AG04449 (cell line): ENCODE measurements around the gene MBTPS1.

Experiments used
- CTCF ChIA-PET: fragments of 350-600 bp; formaldehyde crosslinking; extraction: SDS; loops from one replicate; lab custom pipeline; 2021; ENCODE audit warnings: antibody characterized with exemption; lab: Yijun Ruan, JAX
- POLR2A ChIA-PET: fragments of 400-600, 350-600 bp; formaldehyde crosslinking; extraction: SDS; loops from one replicate; lab custom pipeline; 2020; ENCODE audit warnings: antibody characterized with exemption, inconsistent platforms; lab: Yijun Ruan, JAX
- DNase-seq: peaks from one replicate; pipeline ENCODE4 v3.0.0-alpha.2; 2010; ENCODE audit warnings: low read depth, low spot score
- H3K4me3 ChIP-seq: 2 replicates; pipeline ENCODE4 v1.5.1; 2011; ENCODE audit warnings: low read depth, mild to moderate bottlenecking, control low read depth, low read length
- CTCF ChIP-seq: IDR thresholded peaks from one replicate; pipeline ENCODE4 v1.5.1; 2011; ENCODE audit warnings: mild to moderate bottlenecking, moderate library complexity, low read length, control low read depth, inconsistent platforms; ENCODE audit not compliant: insufficient read depth; ENCODE audit errors: missing control alignments

MBTPS1 gene

GRCh38 chr16:84068041-84068440 lies 48.7 kb downstream of the MBTPS1 start:
- ChIA-PET CTCF (interaction anchor here (1.9 to 20.0 kb wide), 7 partner anchors 12 to 139 kb away, joined by 5 to 662 read pairs (median 93); partner anchors contain the start of gene OSGIN1), POLR2A (no interaction called here)
- H3K4me3 ChIP-seq: no peak overlapping the region
- no peak for DNase-seq
- TF ChIP-seq CTCF: no peak

GRCh38 chr16:84067640-84068039 lies 49.1 kb downstream of the MBTPS1 start:
- DNase-seq: no peak
- TF ChIP-seq CTCF: no peak
- ChIA-PET POLR2A (no interaction called here), CTCF (interaction anchor here (5.1 to 20.0 kb wide), 6 partner anchors 12 to 139 kb away, joined by 39 to 662 read pairs (median 134); partner anchors contain the start of gene OSGIN1)
- no peak overlapping the region for H3K4me3 ChIP-seq

- POLR2A ChIA-PET: interaction anchor here (0.6 kb wide), 1 partner anchor 108 kb away, joined by 3 read pairs; no protein-coding TSS in a partner anchor
- no peak for DNase-seq
These were observed 51.1 kb downstream of the MBTPS1 start for GRCh38 chr16:84065536-84066132.

GRCh38 chr16:84063980-84064379 lies 52.8 kb downstream of the MBTPS1 start:
- POLR2A ChIA-PET: no interaction called here
- CTCF ChIA-PET: interaction anchor here (0.8 to 20.0 kb wide), 20 partner anchors 8 to 236 kb away, joined by 3 to 662 read pairs (median 10); partner anchors contain the start of genes MBTPS1 and OSGIN1
- H3K4me3 ChIP-seq: no peak overlapping the region
- no peak for TF ChIP-seq CTCF
- no peak for DNase-seq

More at GRCh38 chr16:84065536-84066132, 51.1 kb downstream of the MBTPS1 start:
- H3K4me3 ChIP-seq: no peak overlapping the region
- CTCF ChIA-PET: interaction anchor here (0.6 to 20.0 kb wide), 59 partner anchors 9 to 433 kb away, joined by 3 to 662 read pairs (median 4); partner anchors contain the start of genes DNAAF1, HSDL1, MBTPS1 and OSGIN1
- TF ChIP-seq CTCF: peak; percentile 77

GRCh38 chr16:84062734-84063640 lies 53.8 kb downstream of the MBTPS1 start:
- POLR2A ChIA-PET: no interaction called here
- TF ChIP-seq CTCF: peak; percentile 95
- H3K4me3 ChIP-seq: no peak overlapping the region
- DNase-seq: no peak
- CTCF ChIA-PET: interaction anchor here (0.6 to 20.0 kb wide), 31 partner anchors 8 to 237 kb away, joined by 3 to 662 read pairs (median 5); partner anchors contain the start of genes MBTPS1 and OSGIN1
